DND-41 (cell line): ENCODE results near the gene HIVEP2.

ENCODE experiments used
- ATAC-seq: fragments of 200-7000 bp; cut with Tn5 transposase; 3 replicates; pipeline ENCODE4 v1.9.1; 2021; ENCODE audit warnings: low read depth; ENCODE audit not compliant: insufficient read depth
- DNase-seq: peaks from one replicate; pipeline ENCODE4 v3.0.0-alpha.2; 2020
- H2AFZ ChIP-seq: 2 replicates; pipeline ENCODE4 v1.6.0; 2012; ENCODE audit warnings: low read depth, low read length
- H3K27ac ChIP-seq: 2 replicates; pipeline ENCODE4 v1.5.1; 2012; ENCODE audit warnings: low read length, inconsistent platforms
- H3K27me3 ChIP-seq: fragments of 200-600 bp; sonication (generic); 2 replicates; pipeline ENCODE4 v1.6.0; 2012; ENCODE audit warnings: low read length, mild to moderate bottlenecking, inconsistent platforms; ENCODE audit not compliant: insufficient read depth, poor library complexity
- H3K36me3 ChIP-seq: 2 replicates; pipeline ENCODE4 v1.5.1; 2012; ENCODE audit warnings: low read length, inconsistent platforms; ENCODE audit not compliant: insufficient read depth
- H3K4me1 ChIP-seq: 2 replicates; pipeline ENCODE4 v1.5.1; 2012; ENCODE audit warnings: mild to moderate bottlenecking, low read length; ENCODE audit not compliant: insufficient read depth
- H3K4me2 ChIP-seq: 2 replicates; pipeline ENCODE4 v1.6.0; 2012; ENCODE audit warnings: mild to moderate bottlenecking, moderate library complexity, low read length, inconsistent platforms; ENCODE audit not compliant: insufficient read depth
- H3K4me3 ChIP-seq, 2 experiments: fragments of 200-600 bp in 1 of 2; shearing (Covaris generic) in 1 of 2; 2 replicates each; pipeline ENCODE4 v1.5.1; 2012 to 2016; ENCODE audit warnings: inconsistent platforms in 2 of 2, low read length in 2 of 2, mild to moderate bottlenecking in 2 of 2, low read depth in 1 of 2, moderate library complexity in 1 of 2
- H3K79me2 ChIP-seq: 2 replicates; pipeline ENCODE4 v1.6.0; 2012; ENCODE audit warnings: low read length, inconsistent platforms; ENCODE audit not compliant: insufficient read depth
- H3K9ac ChIP-seq: 2 replicates; pipeline ENCODE4 v1.6.0; 2012; ENCODE audit warnings: low read depth, mild to moderate bottlenecking, inconsistent platforms, low read length, moderate library complexity
- H3K9me3 ChIP-seq: 2 replicates; pipeline ENCODE4 v1.5.1; 2012; ENCODE audit warnings: low read length, moderate library complexity, mild to moderate bottlenecking, inconsistent platforms; ENCODE audit not compliant: insufficient read depth, severe bottlenecking
- H4K20me1 ChIP-seq: 2 replicates; pipeline ENCODE4 v1.6.0; 2012; ENCODE audit warnings: low read length; ENCODE audit not compliant: insufficient read depth
- CTCF ChIP-seq: IDR thresholded peaks from 2 replicates; pipeline ENCODE4 v1.5.1; 2012; ENCODE audit warnings: borderline replicate concordance, low read length, moderate library complexity, mild to moderate bottlenecking; ENCODE audit not compliant: poor library complexity, severe bottlenecking; ENCODE audit errors: extremely low read depth
- EZH2 ChIP-seq: IDR thresholded peaks from 3 replicates; pipeline ENCODE4 v1.6.1; 2012; ENCODE audit warnings: borderline replicate concordance, low read depth, mild to moderate bottlenecking, moderate library complexity, low read length, inconsistent platforms; ENCODE audit not compliant: severe bottlenecking

Gene HIVEP2

GRCh38 chr6:142838821-142839685 is 105.9 kb downstream of the HIVEP2 start:
- H3K9ac ChIP-seq: no peak overlapping the region
- no peaks in the 10 kb centered on the region for H3K9me3 ChIP-seq
- no peak for TF ChIP-seq EZH2
- TF ChIP-seq CTCF: no peak
- no peaks in the 10 kb centered on the region for H3K36me3 ChIP-seq
- H3K4me3 ChIP-seq: no peak overlapping the region
- no peak for DNase-seq
- no peaks in the 10 kb centered on the region for H3K79me2 ChIP-seq
- peaks cover 25% of the 10 kb centered on the region for H3K4me1 ChIP-seq
- no peak for ATAC-seq
- no peaks in the 10 kb centered on the region for H4K20me1 ChIP-seq
- H2AFZ ChIP-seq: no peak overlapping the region
- no peak overlapping the region for H3K4me2 ChIP-seq
- H3K27ac ChIP-seq: no peak overlapping the region
- H3K27me3 ChIP-seq: no peaks in the 10 kb centered on the region

GRCh38 chr6:142835787-142836535 is 109.0 kb downstream of the HIVEP2 start:
- H3K4me3 ChIP-seq: no peak overlapping the region
- H3K4me1 ChIP-seq: no peaks in the 10 kb centered on the region
- no peak overlapping the region for H3K9ac ChIP-seq
- no peaks in the 10 kb centered on the region for H3K9me3 ChIP-seq
- no peak overlapping the region for H3K27ac ChIP-seq
- H4K20me1 ChIP-seq: no peaks in the 10 kb centered on the region
- H3K79me2 ChIP-seq: no peaks in the 10 kb centered on the region
- H3K4me2 ChIP-seq: no peak overlapping the region
- ATAC-seq (no peak), DNase-seq (no peak)
- H3K27me3 ChIP-seq: no peaks in the 10 kb centered on the region
- no peak for TF ChIP-seq CTCF
- TF ChIP-seq EZH2: no peak
- H3K36me3 ChIP-seq: 0 out of 2 replicates have a peak, but pooled peaks cover 4% of the 10 kb centered on the region
- no peak overlapping the region for H2AFZ ChIP-seq

GRCh38 chr6:142834853-142835252 is 110.1 kb downstream of the HIVEP2 start:
- no peaks in the 10 kb centered on the region for H3K4me1 ChIP-seq
- H3K27ac ChIP-seq: no peak overlapping the region
- TF ChIP-seq CTCF: no peak
- no peak for TF ChIP-seq EZH2
- ATAC-seq (no peak), DNase-seq (no peak)
- 0 out of 2 replicates have a peak, but pooled peaks cover 7% of the 10 kb centered on the region for H3K36me3 ChIP-seq
- no peaks in the 10 kb centered on the region for H3K9me3 ChIP-seq
- H3K79me2 ChIP-seq: no peaks in the 10 kb centered on the region
- no peaks in the 10 kb centered on the region for H4K20me1 ChIP-seq
- H3K9ac ChIP-seq: no peak overlapping the region
- H2AFZ ChIP-seq: no peak overlapping the region
- no peak overlapping the region for H3K4me2 ChIP-seq
- no peak overlapping the region for H3K4me3 ChIP-seq
- H3K27me3 ChIP-seq: no peaks in the 10 kb centered on the region
